ENCODE data around the gene TVP23C.
"Not testable (repeated sequence)": the region's sequence is repeated elsewhere in the genome, so short reads cannot be mapped to it uniquely, and the experiment has no call there.

DNA sequence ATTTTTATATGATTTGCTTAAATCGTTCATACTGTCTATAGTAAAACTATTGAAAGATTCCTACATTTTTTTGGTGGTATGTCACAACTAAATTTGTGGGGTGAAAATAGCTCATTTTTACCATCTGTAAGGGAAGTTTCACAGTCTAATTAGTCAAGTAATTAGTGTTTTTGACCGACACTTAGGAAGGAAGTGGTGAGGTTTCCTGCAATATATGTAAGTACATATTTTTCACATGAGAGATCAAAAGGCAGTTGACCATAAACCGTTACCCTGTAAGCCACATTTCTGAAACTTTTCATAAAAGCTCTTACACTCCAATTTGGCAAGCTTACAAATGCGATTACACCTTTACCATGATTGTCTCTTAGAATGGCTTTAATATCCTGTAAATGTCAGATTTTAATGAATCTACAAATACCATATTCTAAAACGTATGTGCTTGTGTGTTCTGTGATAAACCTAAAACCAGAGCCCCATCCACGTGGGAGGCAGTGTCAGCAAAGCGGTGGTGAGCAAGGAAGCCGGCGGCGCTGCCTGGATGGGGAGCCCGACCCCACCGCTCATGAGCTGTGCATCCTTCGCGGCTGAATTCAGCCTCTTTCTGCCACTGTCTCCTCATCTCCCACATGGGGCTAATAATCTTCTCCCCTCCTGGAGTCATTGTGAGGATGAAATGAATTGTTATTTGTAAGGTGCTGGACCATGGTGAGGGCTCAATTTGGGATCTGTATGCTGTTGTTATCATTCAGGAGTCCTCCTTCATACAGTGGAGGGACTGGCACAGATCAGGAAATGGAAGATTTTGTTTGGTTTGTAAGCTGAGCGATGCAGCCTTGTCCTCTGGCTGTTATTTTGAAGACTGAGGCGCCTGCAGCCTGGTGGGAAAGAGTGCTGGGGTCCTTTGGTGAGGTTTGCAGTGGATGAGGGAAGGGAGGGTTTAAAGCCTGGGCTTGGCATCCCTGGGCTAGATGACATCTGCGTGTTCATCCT lies 26.6 kb upstream of the TVP23C start:
- TF ChIP-seq, protein P1, sequence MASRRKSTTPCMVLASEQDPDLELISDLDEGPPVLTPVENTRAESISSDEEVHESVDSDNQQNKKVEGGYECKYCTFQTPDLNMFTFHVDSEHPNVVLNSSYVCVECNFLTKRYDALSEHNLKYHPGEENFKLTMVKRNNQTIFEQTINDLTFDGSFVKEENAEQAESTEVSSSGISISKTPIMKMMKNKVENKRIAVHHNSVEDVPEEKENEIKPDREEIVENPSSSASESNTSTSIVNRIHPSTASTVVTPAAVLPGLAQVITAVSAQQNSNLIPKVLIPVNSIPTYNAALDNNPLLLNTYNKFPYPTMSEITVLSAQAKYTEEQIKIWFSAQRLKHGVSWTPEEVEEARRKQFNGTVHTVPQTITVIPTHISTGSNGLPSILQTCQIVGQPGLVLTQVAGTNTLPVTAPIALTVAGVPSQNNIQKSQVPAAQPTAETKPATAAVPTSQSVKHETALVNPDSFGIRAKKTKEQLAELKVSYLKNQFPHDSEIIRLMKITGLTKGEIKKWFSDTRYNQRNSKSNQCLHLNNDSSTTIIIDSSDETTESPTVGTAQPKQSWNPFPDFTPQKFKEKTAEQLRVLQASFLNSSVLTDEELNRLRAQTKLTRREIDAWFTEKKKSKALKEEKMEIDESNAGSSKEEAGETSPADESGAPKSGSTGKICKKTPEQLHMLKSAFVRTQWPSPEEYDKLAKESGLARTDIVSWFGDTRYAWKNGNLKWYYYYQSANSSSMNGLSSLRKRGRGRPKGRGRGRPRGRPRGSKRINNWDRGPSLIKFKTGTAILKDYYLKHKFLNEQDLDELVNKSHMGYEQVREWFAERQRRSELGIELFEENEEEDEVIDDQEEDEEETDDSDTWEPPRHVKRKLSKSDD (conservative IDR thresholded peaks at IDR 0.05; ENCODE audit: low read length) = not testable (repeated sequence)
- not testable (repeated sequence) for TF ChIP-seq CHD2, RBFOX2 (IDR thresholded peaks at IDR 0.05; ENCODE audit: low read depth, low read length)

Data from K562 (cell line).